ENCODE measurements around the gene KDM4B. TPM values are rescaled to one million over a fixed set of nuclear protein-coding genes. Genes with fewer than 3 reads are reported as not detected.

The KDM4B gene
- total and polyA plus RNA-seq, 2 of the 8 experiments (the other 6 are each of a cell fraction or from before 2014, with no cell fraction given) = 12.0 to 31.9 TPM

DNA sequence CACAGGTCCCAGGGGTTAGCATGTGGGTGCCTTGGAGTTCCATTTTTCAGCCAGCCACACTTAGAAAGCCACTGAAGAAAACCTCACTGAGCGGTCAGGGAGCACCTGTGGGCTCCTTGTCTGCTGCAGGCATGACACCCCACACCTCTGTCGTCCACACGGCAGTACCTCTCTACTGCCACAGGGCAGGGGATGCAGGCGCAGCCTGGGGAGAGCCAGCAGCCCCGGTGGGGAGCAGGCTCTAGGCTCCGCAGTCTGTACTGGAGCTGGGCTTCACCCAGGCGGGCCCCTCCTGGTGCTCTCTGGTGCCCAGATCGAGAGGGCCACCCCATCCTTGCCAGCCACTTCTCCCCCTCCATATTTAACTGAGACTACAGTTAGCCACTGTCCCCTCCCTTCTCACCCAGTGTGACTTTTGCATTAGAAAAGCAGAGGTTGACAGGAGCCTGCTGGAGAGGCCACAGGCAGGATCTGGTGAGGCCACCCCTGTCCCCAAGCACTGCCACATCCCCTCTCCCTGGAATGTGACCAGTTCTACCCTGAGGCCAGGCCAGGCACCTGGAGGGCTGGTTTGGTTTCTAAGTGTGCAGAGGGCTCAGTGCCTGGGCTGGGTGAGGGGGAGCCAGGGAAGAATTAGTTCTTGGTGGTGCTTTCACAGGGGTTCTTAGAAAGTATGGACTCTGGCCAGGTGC, 104.4 kb downstream of the KDM4B start:
- no peak overlapping the region for H4K8ac ChIP-seq (ENCODE audit: extremely low read depth, insufficient read depth, low read length)
- H3K9ac ChIP-seq (replicated peaks in 1 of 4; ENCODE audit: extremely low read depth in 1 of 4, low read depth in 3 of 4, low read length in 3 of 4) = no peak overlapping the region; a peak in 1 of 7 replicates
- DNase-seq (ENCODE audit: low read depth in 1 of 2, low spot score in 2 of 2) (no peak), FAIRE-seq (no peak)
- no peak overlapping the region; a peak in 2 of 4 replicates for H3K4me2 ChIP-seq (ENCODE audit: insufficient read depth in 1 of 2, low read depth in 2 of 2, low read length in 2 of 2)
- CTCF ChIA-PET (ENCODE audit: partially characterized antibody) = interaction anchor here (0.6 to 7.2 kb wide), 12 partner anchors 10 to 303 kb away, joined by 3 to 62 read pairs (median 4); no protein-coding TSS in a partner anchor
- H3K4me1 ChIP-seq (replicated peaks in 1 of 4; ENCODE audit: control insufficient read depth in 3 of 4, insufficient read depth in 4 of 4, low read length in 3 of 4) = peaks cover 7 to 19% (median 13%) of the 10 kb centered on the region in 4 experiments; a peak in 6 of 7 replicates
- no peak overlapping the region for H2BK15ac ChIP-seq (ENCODE audit: low read length)
- H3K79me2 ChIP-seq (ENCODE audit: control insufficient read depth in 1 of 2, insufficient read depth in 2 of 2, low read length in 2 of 2) = no peaks in the 10 kb centered on the region
- H3K23ac ChIP-seq (ENCODE audit: insufficient read length) = no peak overlapping the region
- no peaks in the 10 kb centered on the region for H3K23me2 ChIP-seq (ENCODE audit: low read depth, low read length)
- no peak overlapping the region for H2BK12ac ChIP-seq (ENCODE audit: low read depth, low read length)
- POLR2A ChIA-PET (ENCODE audit: partially characterized antibody) = no interaction called here
- no peak overlapping the region for H4K5ac ChIP-seq (ENCODE audit: insufficient read length, low read depth, low read length)
- WGBS, 2 experiments (ENCODE audit: extremely low coverage in 1 of 2, insufficient coverage in 1 of 2, insufficient read length in 1 of 2, insufficient replicate concordance in 2 of 2, low coverage in 1 of 2, low lambda C conversion rate in 2 of 2, missing lambda C conversion rate in 1 of 2) = 95% methylated on average over 8 of the region's 8 CpGs; no CpG with 5 or more reads in 1 of the 2 experiments
- peak overlapping the region; percentile 28; the same call in 1 of the 2 replicates for H3K18ac ChIP-seq (ENCODE audit: extremely low read depth, low read length)
- no peak overlapping the region for H3K27ac ChIP-seq (ENCODE audit: low read depth, low read length)
- H2BK20ac ChIP-seq (ENCODE audit: low read length) = no peak overlapping the region
- H3K79me1 ChIP-seq (ENCODE audit: low read depth, low read length) = no peaks in the 10 kb centered on the region
- no peak overlapping the region for H3K14ac ChIP-seq (ENCODE audit: insufficient read length)
- H4K91ac ChIP-seq (replicated peaks; ENCODE audit: insufficient read length, low read length) = peak overlapping the region; percentile 52
- no peaks in the 10 kb centered on the region for H3K27me3 ChIP-seq (replicated peaks in 1 of 4; ENCODE audit: control insufficient read depth in 3 of 4, extremely low read depth in 1 of 4, insufficient read depth in 3 of 4, low read length in 3 of 4)
- peak overlapping the region; percentile 33 for H2BK120ac ChIP-seq (replicated peaks; ENCODE audit: low read depth, low read length)
- H2AK5ac ChIP-seq (ENCODE audit: low read depth, low read length) = no peak overlapping the region
- no peak overlapping the region for H3K4me3 ChIP-seq (ENCODE audit: extremely low read depth in 1 of 4, insufficient read depth in 2 of 4, low read depth in 3 of 4, low read length in 4 of 4)
- H3K36me3 ChIP-seq (ENCODE audit: control insufficient read depth in 2 of 4, insufficient read depth in 4 of 4, low read length in 3 of 4) = peaks cover 0 to 2% (median 0%) of the 10 kb centered on the region in 4 experiments; a peak in 2 of 8 replicates
- no peaks in the 10 kb centered on the region for H3K9me3 ChIP-seq (ENCODE audit: insufficient read depth in 2 of 2, low read depth in 1 of 2, low read length in 1 of 2)
- TF ChIP-seq EZH2 (IDR thresholded peaks at IDR 0.05; ENCODE audit: low read depth, low read length, severe bottlenecking) = no peak
- TF ChIP-seq, protein P1, sequence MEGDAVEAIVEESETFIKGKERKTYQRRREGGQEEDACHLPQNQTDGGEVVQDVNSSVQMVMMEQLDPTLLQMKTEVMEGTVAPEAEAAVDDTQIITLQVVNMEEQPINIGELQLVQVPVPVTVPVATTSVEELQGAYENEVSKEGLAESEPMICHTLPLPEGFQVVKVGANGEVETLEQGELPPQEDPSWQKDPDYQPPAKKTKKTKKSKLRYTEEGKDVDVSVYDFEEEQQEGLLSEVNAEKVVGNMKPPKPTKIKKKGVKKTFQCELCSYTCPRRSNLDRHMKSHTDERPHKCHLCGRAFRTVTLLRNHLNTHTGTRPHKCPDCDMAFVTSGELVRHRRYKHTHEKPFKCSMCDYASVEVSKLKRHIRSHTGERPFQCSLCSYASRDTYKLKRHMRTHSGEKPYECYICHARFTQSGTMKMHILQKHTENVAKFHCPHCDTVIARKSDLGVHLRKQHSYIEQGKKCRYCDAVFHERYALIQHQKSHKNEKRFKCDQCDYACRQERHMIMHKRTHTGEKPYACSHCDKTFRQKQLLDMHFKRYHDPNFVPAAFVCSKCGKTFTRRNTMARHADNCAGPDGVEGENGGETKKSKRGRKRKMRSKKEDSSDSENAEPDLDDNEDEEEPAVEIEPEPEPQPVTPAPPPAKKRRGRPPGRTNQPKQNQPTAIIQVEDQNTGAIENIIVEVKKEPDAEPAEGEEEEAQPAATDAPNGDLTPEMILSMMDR (IDR thresholded peaks at IDR 0.05; ENCODE audit: control extremely low read depth in 1 of 3, insufficient read depth in 1 of 3, low read depth in 1 of 3, low read length in 3 of 3) = 0 out of 4 replicates have a peak, but pooled peaks of 1 of the 3 experiments have one; percentile 10
- TF ChIP-seq RAD21 (IDR thresholded peaks at IDR 0.05 in 1 of 2, conservative IDR thresholded peaks at IDR 0.05 in 1 of 2; ENCODE audit: low read depth in 2 of 2, low read length in 2 of 2) = peak in 1 of 2 experiments; percentile 26; a peak in 1 of 4 replicates
- H2BK5ac ChIP-seq (ENCODE audit: low read depth, low read length) = peak overlapping the region; percentile 82
- H2AFZ ChIP-seq (ENCODE audit: low read length) = no peak overlapping the region
- H3K56ac ChIP-seq (replicated peaks; ENCODE audit: insufficient read length, low read depth, low read length) = no peak overlapping the region
- H4K20me1 ChIP-seq (replicated peaks in 1 of 2; ENCODE audit: control insufficient read depth in 1 of 2, insufficient read depth in 2 of 2, low read length in 2 of 2) = peaks cover 2 to 8% of the 10 kb centered on the region in 2 experiments
- no peak overlapping the region for H3K4ac ChIP-seq (replicated peaks; ENCODE audit: insufficient read length, low read depth, low read length)
